K562 (cell line): ENCODE results near the gene C11orf91. TPM values are rescaled to one million over a fixed set of nuclear protein-coding genes. Genes with fewer than 3 reads are reported as not detected.

Experiments
- ATAC-seq: fragments of 200-7000 bp; cut with Tn5 transposase; 3 replicates; pipeline ENCODE4 v1.9.1; 2020; ENCODE audit warnings: moderate library complexity
- BruUV-seq: library from RNA; stranded (reverse); fragments of 400-500 nt; replicated peaks from 2 replicates; lab custom pipeline; 2021; lab: Mats Ljungman, UMichigan
- CTCF ChIA-PET: fragments of 300-600 bp; formaldehyde crosslinking; extraction: SDS; loops from one replicate; lab custom pipeline; 2021; ENCODE audit warnings: low intra/inter-chr PET ratio; lab: Yijun Ruan, JAX
- POLR2A ChIA-PET: fragments of 300-600, 350-650 bp; sonication (Branson Sonifier 250); formaldehyde crosslinking; extraction: SDS; loops from one replicate; lab custom pipeline; 2021; ENCODE audit warnings: antibody characterized with exemption, inconsistent platforms; lab: Yijun Ruan, JAX
- DNase-seq, 4 experiments: peaks; one replicate each; pipeline versions ENCODE4 v3.0.0 to v3.0.0-alpha.2; 2011 to 2018; ENCODE audit warnings: low spot score in 3 of 4, mixed read lengths in 3 of 4; ENCODE audit errors: extremely low read depth in 1 of 4
- FAIRE-seq: peaks from 2 replicates; lab custom pipeline; 2011; peaks lifted over from hg19 to GRCh38; lab: Jason Lieb, UNC
- H2AFZ ChIP-seq: 2 replicates; pipeline ENCODE4 v1.6.0; 2011; ENCODE audit warnings: low read depth, low read length, control low read depth, inconsistent platforms
- H3K27ac ChIP-seq: fragments of 200-600 bp; 3 replicates; pipeline ENCODE4 v1.8.0; 2011; ENCODE audit warnings: low read depth, mild to moderate bottlenecking, control low read depth, inconsistent platforms, low read length, moderate library complexity, mixed read lengths; ENCODE audit errors: extremely low read depth
- H3K27me3 ChIP-seq, 2 experiments: fragments of 300-600 bp in 1 of 2; 2 replicates in 1 of 2; 3 replicates in 1 of 2; pipeline versions ENCODE4 v1.6.0 to v1.8.0; 2011; ENCODE audit warnings: inconsistent platforms in 2 of 2, low read length in 2 of 2, mild to moderate bottlenecking in 1 of 2, mixed read lengths in 1 of 2, moderate library complexity in 1 of 2; ENCODE audit not compliant: control insufficient read depth in 2 of 2, insufficient read depth in 2 of 2
- H3K36me3 ChIP-seq: fragments of 300-600 bp; 3 replicates; pipeline ENCODE4 v1.8.0; 2011; ENCODE audit warnings: mild to moderate bottlenecking, low read length, inconsistent platforms; ENCODE audit not compliant: control insufficient read depth, insufficient read depth
- H3K4me1 ChIP-seq, 2 experiments: fragments of 200-600 bp in 1 of 2; replicated peaks in 1 of 2; 2 replicates in 1 of 2; 3 replicates in 1 of 2; pipeline versions ENCODE4 v1.5.1 to v1.8.0; 2011; ENCODE audit warnings: inconsistent platforms in 2 of 2, low read length in 2 of 2, mild to moderate bottlenecking in 1 of 2, mixed read lengths in 1 of 2, moderate library complexity in 1 of 2; ENCODE audit not compliant: control insufficient read depth in 2 of 2, insufficient read depth in 2 of 2
- H3K4me2 ChIP-seq: 2 replicates; pipeline ENCODE4 v1.6.1; 2011; ENCODE audit warnings: low read length, control low read depth, inconsistent platforms, mixed read lengths; ENCODE audit not compliant: insufficient read depth
- H3K4me3 ChIP-seq: fragments of 200-600 bp; sonication (generic), shearing (Covaris generic); 2 replicates; pipeline ENCODE4 v1.5.1; 2016; ENCODE audit warnings: control low read depth, inconsistent platforms
- H3K79me2 ChIP-seq: fragments of 200-600 bp; 3 replicates; pipeline ENCODE4 v1.8.0; 2011; ENCODE audit warnings: low read length, inconsistent platforms; ENCODE audit not compliant: control insufficient read depth, insufficient read depth
- H3K9ac ChIP-seq, 2 experiments: 2 replicates each; pipeline versions ENCODE4 v1.6.0 to v1.6.1; 2011; ENCODE audit warnings: low read depth in 2 of 2, low read length in 2 of 2, control low read depth in 1 of 2, inconsistent platforms in 1 of 2, mild to moderate bottlenecking in 1 of 2, mixed read lengths in 1 of 2; ENCODE audit not compliant: insufficient read depth in 1 of 2
- H3K9me1 ChIP-seq: one replicate; pipeline ENCODE4 v1.6.0; 2011; ENCODE audit warnings: inconsistent platforms, mild to moderate bottlenecking, low read length, moderate library complexity; ENCODE audit not compliant: control insufficient read depth, insufficient read depth
- H3K9me3 ChIP-seq: replicated peaks from 2 replicates; pipeline ENCODE4 v1.5.1; 2011; ENCODE audit warnings: low read depth, low read length, inconsistent platforms; ENCODE audit not compliant: control insufficient read depth, insufficient read depth
- H4K20me1 ChIP-seq: replicated peaks from 2 replicates; pipeline ENCODE4 v1.6.1; 2011; ENCODE audit warnings: low read length, inconsistent platforms, mixed read lengths; ENCODE audit not compliant: control insufficient read depth, insufficient read depth
- CBFA2T3 ChIP-seq: fragments of 450-650 bp; IDR thresholded peaks from 2 replicates; pipeline ENCODE4 v1.6.1; 2017
- CREBBP ChIP-seq: IDR thresholded peaks from one replicate; pipeline ENCODE4 v1.6.1; 2012; ENCODE audit warnings: low read depth, mild to moderate bottlenecking, control low read depth, inconsistent platforms, low read length
- ELF1 ChIP-seq: fragments of 200-800 bp; sonication (Bioruptor generic); IDR thresholded peaks from 2 replicates; pipeline ENCODE4 v1.6.1; 2016; ENCODE audit warnings: missing genetic modification characterization, missing compliant biosample characterization
- MED1 ChIP-seq: sonication (generic); formaldehyde crosslinking; IDR thresholded peaks from 2 replicates; pipeline ENCODE4 v1.8.1; 2023; ENCODE audit warnings: missing genetic modification reagents, borderline replicate concordance
- NEUROD1 ChIP-seq: fragments of 150-350 bp; IDR thresholded peaks from 2 replicates; pipeline ENCODE4 v1.6.1; 2014; ENCODE audit warnings: borderline replicate concordance, low read length, low read depth; ENCODE audit not compliant: partially characterized antibody
- NR3C1 ChIP-seq: sonication (generic); formaldehyde crosslinking; IDR thresholded peaks from 2 replicates; pipeline ENCODE4 v1.8.1; 2022; ENCODE audit warnings: missing genetic modification reagents
- PML ChIP-seq: IDR thresholded peaks from 2 replicates; pipeline ENCODE4 v1.6.1; 2012; ENCODE audit warnings: low read length, inconsistent platforms
- PTRF ChIP-seq: fragments of 450-650 bp; IDR thresholded peaks from 2 replicates; pipeline ENCODE4 v1.6.1; 2016; ENCODE audit warnings: mild to moderate bottlenecking, missing genetic modification characterization, missing compliant biosample characterization
- SAFB2 ChIP-seq: fragments of 200-400 bp; formaldehyde crosslinking; IDR thresholded peaks from 2 replicates; pipeline ENCODE4 v1.6.1; 2018; ENCODE audit warnings: borderline replicate concordance, low read length, low read depth, moderate library complexity; ENCODE audit not compliant: severe bottlenecking
- SAP30 ChIP-seq: fragments of 200-600 bp; sonication (generic); IDR thresholded peaks from 2 replicates; pipeline ENCODE4 v1.6.1; 2012; ENCODE audit warnings: borderline replicate concordance, low read depth, mild to moderate bottlenecking, moderate library complexity, low read length, control low read depth, inconsistent platforms; ENCODE audit not compliant: insufficient read depth, poor library complexity, severe bottlenecking
- SRSF9 ChIP-seq: fragments of 200-400 bp; formaldehyde crosslinking; IDR thresholded peaks from 2 replicates; pipeline ENCODE4 v1.6.1; 2017; ENCODE audit warnings: low read depth, low read length, borderline replicate concordance
- STAT5B ChIP-seq: fragments of 250-450 bp; sonication (Bioruptor Pico); IDR thresholded peaks from 2 replicates; pipeline ENCODE4 v1.8.0; 2021; ENCODE audit warnings: mild to moderate bottlenecking, inconsistent platforms
- TCF3 ChIP-seq: sonication (generic); formaldehyde crosslinking; IDR thresholded peaks from 2 replicates; pipeline ENCODE4 v1.4.0; 2020; ENCODE audit warnings: mild to moderate bottlenecking, missing genetic modification reagents
- ZBTB1 ChIP-seq: sonication (generic); formaldehyde crosslinking; IDR thresholded peaks from 2 replicates; pipeline ENCODE4 v1.8.1; 2023; ENCODE audit warnings: missing genetic modification reagents, low read depth, mild to moderate bottlenecking, borderline replicate concordance
- ZBTB5 ChIP-seq: fragments of 450-650 bp; IDR thresholded peaks from 2 replicates; pipeline ENCODE4 v1.6.1; 2017; ENCODE audit warnings: antibody characterized with exemption
- ZNF449 ChIP-seq: fragments of 250-450 bp; sonication (Bioruptor Pico); IDR thresholded peaks from 2 replicates; pipeline ENCODE4 v1.8.0; 2022; ENCODE audit warnings: moderate library complexity, mild to moderate bottlenecking, inconsistent platforms
- WGBS: fragments of 100-300 bp; shearing (Covaris generic); methylation state at CpG from one replicate; pipeline ENCODE4 v1.1.6; 2016; ENCODE audit warnings: low coverage, mixed read lengths; ENCODE audit not compliant: insufficient coverage; ENCODE audit errors: missing lambda C conversion rate; 5-methylcytosine and 5-hydroxymethylcytosine counted together
- in situ Hi-C: fragments of 300-500 bp; cut with MboI; formaldehyde crosslinking; loops from 4 replicates; pipeline ENCODE4 v1.15.0; 2018; ENCODE audit warnings: inconsistent platforms, mixed read lengths
- intact Hi-C: fragments of 100-400 bp; cut with micrococcal nuclease; formaldehyde crosslinking; loops from 2 replicates; pipeline ENCODE4 v1.14.2; 2022
- polyA plus RNA-seq, 8 experiments: library from polyadenylated mRNA; depleted of rRNA in 4 of 8; stranded (reverse) in 5 of 8; unstranded in 3 of 8; fragments of >200 nt; fragmentation: Nextera tagmentation in 2 of 8; fragmentation: Illumina TruSeq in 1 of 8; extraction: Ambion mirVana in 2 of 8; extraction: Trizol in 1 of 8; gene quantifications; 2 replicates each; pipeline versions ENCODE4 v1.2.1 to v1.2.3, GENCODE V29; 2011 to 2014; ENCODE audit warnings: inconsistent platforms in 1 of 8, missing spikeins in 1 of 8
- total RNA-seq, 7 experiments: library from RNA; depleted of rRNA in 6 of 7; stranded (reverse); fragments of >200 nt in 6 of 7; fragmentation: Illumina TruSeq in 2 of 7; extraction: Trizol in 2 of 7; gene quantifications; 2 replicates each; pipeline versions ENCODE4 v1.2.1 to v1.2.3, GENCODE V29; 2011 to 2021; ENCODE audit warnings: low replicate concordance in 1 of 7
- TF ChIP-seq, protein P1 (sequence below): IDR thresholded peaks from 3 replicates; pipeline ENCODE4 v1.6.1; 2011; ENCODE audit warnings: borderline replicate concordance, mild to moderate bottlenecking; ENCODE audit not compliant: insufficient read length, insufficient read depth

The C11orf91 gene
- total and polyA plus RNA-seq, 9 of the 15 experiments (the other 6 are each of a cell fraction or from before 2014, with no cell fraction given) = not detected

- no peak overlapping the region for H3K27ac ChIP-seq
- ATAC-seq = no peak
- no peaks in the 10 kb centered on the region for H4K20me1 ChIP-seq
- TF ChIP-seq NR3C1 (CRISPR knock-in tag) (no peak), SAFB2 (no peak), STAT5B (no peak), CBFA2T3 (no peak), ELF1 (tag) (no peak), PTRF (tag) (no peak), MED1 (no peak), ZBTB1 (CRISPR knock-in tag) (no peak), CREBBP (no peak), SAP30 (no peak), NEUROD1 (no peak), ZNF449 (no peak), PML (no peak), SRSF9 (no peak), ZBTB5 (no peak), TCF3 (CRISPR knock-in tag) (no peak)
- TF ChIP-seq, protein P1, sequence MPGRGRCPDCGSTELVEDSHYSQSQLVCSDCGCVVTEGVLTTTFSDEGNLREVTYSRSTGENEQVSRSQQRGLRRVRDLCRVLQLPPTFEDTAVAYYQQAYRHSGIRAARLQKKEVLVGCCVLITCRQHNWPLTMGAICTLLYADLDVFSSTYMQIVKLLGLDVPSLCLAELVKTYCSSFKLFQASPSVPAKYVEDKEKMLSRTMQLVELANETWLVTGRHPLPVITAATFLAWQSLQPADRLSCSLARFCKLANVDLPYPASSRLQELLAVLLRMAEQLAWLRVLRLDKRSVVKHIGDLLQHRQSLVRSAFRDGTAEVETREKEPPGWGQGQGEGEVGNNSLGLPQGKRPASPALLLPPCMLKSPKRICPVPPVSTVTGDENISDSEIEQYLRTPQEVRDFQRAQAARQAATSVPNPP = no peak
- no peaks in the 10 kb centered on the region for H3K36me3 ChIP-seq
- peaks cover 16 to 42% of the 10 kb centered on the region in 2 experiments; a peak in 4 of 5 replicates for H3K27me3 ChIP-seq
- CTCF ChIA-PET = no interaction called here
- POLR2A ChIA-PET = interaction anchor here (0.6 kb wide), 1 partner anchor 337 kb away, joined by 3 read pairs; no protein-coding TSS in a partner anchor
- no peak for DNase-seq
- peaks cover 0 to 3% of the 10 kb centered on the region in 2 experiments; a peak in 1 of 5 replicates for H3K4me1 ChIP-seq
- H3K9ac ChIP-seq = no peak overlapping the region
- WGBS = 6% methylated on average over 6 of the region's 6 CpGs
- in situ Hi-C loops = no loop called here
- H3K9me1 ChIP-seq = no peaks in the 10 kb centered on the region
- no peaks in the 10 kb centered on the region for H3K79me2 ChIP-seq
- no peak for FAIRE-seq
- H3K4me2 ChIP-seq = no peak overlapping the region
- H2AFZ ChIP-seq = no peak overlapping the region
- no TSS peak for BruUV-seq
- no peak overlapping the region for H3K4me3 ChIP-seq
- intact Hi-C loops = no loop called here
- no peaks in the 10 kb centered on the region for H3K9me3 ChIP-seq
These were observed 31.6 kb downstream of the C11orf91 start for GRCh38 chr11:33668951-33669596.
